Measurements from ENCODE around the gene TOR4A.
A peak's percentile ranks its signal among the peaks of the same experiment; 100 is the strongest.

The TOR4A gene

GRCh38 chr9:137306850-137307254, 29.3 kb downstream of the TOR4A start:
- no peak for DNase-seq (ENCODE audit: low spot score)

DNA sequence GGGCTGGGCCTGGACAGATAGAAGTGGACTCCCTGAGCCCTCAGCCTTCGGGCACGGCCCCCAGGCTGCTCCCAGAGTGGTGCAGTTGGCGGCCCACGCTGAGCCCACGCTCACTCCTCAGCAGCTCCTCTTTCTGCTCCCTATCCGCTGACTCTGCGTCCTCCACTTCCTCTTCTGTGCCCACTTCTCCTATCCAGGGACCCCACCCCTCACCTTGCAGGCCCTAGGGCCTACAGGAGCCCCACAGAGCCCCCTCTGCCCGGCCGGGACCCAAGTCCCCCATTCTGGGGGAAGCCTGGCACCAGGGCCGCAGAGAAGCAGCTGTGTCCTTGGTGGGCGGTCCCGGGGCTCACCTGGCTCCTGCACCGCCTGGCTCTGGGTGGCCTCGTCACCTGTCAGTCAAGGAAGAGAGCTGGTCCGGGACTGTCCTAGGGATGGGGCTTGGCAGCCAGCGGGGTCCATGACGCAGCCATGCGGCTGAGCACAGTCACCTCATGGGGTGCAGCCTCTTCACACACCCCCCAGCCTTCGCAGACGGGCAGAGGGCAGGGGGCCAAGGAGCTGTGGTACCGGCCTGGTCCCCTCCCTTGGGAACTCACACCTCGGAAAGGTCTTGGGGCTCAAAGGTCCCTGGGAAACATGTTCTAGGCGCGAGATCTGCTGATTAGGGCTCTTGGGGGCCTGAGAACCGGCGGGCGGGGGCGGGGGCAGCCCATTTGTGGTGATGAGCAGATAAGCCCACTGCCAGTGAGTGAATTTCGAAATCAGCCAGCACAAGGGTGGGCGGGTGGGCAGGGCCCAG, 29.9 kb downstream of the TOR4A start:
- DNase-seq (ENCODE audit: low spot score) = no peak

DNA sequence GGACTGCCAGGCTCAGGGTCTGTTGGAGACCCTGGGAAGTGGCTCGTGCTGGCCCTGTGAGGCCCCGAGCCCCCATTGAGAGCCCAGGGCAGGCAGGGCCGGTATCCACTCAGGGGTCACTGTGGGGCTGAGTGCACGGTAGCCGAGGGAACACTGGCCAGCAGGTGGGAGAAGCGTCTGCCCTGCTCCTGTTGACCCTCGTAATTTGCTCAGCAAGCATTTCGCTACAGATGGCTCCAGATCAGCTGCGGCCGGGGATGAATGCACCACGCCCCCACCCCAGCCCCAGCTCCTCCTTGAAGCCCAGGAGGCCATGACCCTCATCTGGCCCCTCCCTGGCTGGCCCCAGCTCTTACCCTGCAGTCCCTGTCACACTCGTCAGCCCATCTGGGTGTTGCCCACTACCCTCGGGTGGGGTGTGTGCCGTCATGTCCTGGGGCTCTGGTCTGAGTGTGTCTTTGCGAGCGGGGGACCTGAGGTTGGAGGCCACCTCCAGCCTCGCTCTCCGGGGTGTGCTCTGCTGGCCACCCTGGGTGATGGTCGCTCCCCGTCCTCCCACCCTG, 30.6 kb downstream of the TOR4A start:
- DNase-seq (ENCODE audit: low spot score) = no peak

GRCh38 chr9:137309368-137310188, 32.1 kb downstream of the TOR4A start:
- DNase-seq (ENCODE audit: low spot score) = no peak

DNA sequence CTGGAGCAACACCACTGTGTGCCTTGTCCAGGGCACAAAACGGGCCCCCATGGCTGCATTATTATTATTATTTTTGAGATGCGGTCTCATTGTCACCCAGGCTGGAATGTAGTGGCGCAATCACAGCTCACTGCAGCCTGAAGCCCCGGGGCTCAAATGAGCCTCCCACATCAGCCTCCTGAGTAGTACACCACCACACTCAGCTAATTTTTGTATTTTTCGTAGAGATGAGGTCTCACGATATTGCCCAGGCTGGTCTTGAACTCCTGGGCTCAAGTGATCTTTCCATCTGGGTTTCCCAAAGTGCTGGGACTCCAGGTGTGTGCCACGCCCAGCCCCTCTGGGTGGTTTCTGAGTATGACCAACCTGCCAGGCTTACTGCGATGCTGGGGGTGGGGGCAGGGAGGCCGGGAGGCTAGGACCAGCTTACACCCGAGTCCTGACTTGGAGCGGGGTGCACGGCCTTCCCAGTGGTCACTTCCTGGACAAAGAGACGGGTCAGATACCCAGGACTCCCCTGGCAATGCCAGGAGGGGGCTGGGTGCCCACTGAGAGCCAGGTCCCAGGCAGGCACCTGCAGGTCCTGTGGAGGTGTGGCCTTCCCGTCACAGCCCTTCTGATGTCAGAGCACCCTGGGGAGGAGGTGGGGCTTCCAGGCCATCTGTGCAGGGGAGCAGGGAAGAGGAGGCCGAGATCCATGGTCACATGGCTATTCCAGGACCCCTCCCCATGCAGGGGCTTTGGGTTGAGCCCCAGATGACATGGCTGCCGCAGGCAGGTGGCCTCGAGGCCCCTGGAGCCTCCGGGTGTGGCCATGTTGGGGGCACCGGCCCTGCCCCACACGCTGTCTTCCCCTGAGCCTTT, 32.9 kb downstream of the TOR4A start:
- DNase-seq (ENCODE audit: low spot score) = no peak

GRCh38 chr9:137311171-137311985, 33.9 kb downstream of the TOR4A start:
- DNase-seq (ENCODE audit: low spot score) = no peak

DNA sequence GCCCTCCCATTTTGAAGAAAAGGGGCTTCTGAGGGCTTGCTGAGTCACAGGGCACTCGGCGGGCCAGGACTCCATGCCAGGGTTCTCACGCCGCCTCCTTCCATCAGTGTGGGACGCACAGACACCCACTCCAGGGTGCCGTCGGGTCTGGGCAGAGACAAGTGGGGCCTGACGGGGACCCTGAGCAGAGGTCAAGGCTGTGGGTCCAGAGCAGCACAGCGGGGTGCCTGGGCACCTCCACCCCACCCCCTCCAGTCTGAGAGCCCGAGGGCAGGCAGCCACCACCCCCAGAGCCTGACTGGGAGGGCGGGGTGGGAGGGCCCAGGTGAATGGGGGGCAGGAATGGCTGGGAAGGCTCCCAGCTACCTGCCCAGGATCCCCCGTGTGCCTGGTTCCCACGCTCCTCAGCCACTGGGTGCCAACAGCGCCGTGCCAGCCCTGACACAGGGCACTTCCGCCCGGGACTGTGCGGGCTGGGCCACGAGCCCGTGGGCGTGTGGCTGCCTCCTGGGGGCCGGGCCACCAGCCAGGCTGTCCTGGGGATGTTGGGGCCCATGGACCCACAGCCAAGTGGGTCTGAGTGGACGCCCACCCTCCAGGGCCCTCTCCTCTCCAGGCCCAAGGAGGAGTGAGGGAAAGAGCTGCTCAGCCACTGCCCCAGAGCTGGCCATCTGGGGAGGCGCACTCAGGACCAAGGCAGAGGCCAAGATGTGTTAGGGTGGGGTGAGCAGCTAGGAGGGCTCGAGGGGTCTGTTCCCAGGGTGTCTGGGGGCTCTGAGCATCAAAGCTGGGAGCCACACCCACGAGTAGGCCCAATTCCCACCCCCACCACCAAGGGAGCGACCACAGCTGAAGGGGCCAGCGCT, 34.7 kb downstream of the TOR4A start:
- DNase-seq (ENCODE audit: low spot score) = no peak

GRCh38 chr9:137312852-137313325, 35.4 kb downstream of the TOR4A start:
- DNase-seq (ENCODE audit: low spot score) = no peak

- no peak for DNase-seq (ENCODE audit: low spot score)
Observed at GRCh38 chr9:137313326-137313936, 35.9 kb downstream of the TOR4A start.

GRCh38 chr9:137313956-137314560, 36.5 kb downstream of the TOR4A start:
- no peak for DNase-seq (ENCODE audit: low spot score)

DNA sequence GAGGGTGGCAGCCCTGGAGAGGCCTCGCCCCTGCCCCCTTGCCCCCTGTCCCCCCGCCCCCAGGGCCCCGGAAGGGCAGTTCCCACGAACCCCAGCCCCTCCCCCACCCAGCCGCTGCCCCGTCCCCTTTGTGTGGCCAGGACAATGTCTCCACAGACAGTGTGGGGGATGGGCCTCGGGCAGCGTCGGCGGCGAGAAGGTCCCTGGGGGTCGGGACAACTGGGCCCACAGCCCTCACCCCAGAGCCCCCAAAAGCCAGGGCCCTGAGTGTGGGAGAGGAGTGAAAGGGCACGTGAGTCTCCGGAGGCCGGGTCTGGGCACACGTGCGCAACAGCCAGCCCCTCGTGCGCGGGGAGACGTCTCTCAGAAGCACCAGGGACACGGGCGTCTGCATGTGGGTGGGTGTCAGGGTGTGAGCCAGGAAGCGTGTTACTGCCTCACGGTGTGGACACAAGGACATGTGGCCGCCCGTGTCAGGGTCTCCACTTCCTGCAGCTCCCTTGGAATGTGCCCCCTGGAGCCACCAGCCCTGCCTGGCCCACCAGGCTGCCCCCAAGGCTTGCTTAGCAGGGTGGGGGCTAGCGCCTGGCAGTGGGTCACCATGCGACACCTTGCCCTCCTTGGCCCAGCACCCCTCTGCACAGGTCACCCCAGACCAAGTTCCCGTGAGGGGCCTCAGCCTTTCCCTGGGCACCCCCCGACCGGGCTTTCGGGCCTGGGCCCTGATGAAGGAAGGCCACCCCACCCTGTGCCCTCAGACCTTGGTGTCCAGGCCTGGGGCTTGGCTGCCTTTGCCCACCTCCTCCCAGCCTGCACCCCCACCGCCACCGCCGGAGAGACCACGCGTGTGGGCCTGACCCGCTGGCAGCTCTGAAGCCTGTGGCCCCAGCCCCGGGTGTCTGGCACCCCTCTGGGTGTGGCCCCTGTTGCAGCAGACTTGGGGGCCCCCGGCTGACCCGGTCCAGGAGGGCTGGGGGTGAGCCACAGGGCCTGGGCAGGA, 37.3 kb downstream of the TOR4A start:
- DNase-seq (ENCODE audit: low spot score) = peak; percentile 2

GRCh38 chr9:137315581-137316011, 38.1 kb downstream of the TOR4A start:
- DNase-seq (ENCODE audit: low spot score) = no peak

DNA sequence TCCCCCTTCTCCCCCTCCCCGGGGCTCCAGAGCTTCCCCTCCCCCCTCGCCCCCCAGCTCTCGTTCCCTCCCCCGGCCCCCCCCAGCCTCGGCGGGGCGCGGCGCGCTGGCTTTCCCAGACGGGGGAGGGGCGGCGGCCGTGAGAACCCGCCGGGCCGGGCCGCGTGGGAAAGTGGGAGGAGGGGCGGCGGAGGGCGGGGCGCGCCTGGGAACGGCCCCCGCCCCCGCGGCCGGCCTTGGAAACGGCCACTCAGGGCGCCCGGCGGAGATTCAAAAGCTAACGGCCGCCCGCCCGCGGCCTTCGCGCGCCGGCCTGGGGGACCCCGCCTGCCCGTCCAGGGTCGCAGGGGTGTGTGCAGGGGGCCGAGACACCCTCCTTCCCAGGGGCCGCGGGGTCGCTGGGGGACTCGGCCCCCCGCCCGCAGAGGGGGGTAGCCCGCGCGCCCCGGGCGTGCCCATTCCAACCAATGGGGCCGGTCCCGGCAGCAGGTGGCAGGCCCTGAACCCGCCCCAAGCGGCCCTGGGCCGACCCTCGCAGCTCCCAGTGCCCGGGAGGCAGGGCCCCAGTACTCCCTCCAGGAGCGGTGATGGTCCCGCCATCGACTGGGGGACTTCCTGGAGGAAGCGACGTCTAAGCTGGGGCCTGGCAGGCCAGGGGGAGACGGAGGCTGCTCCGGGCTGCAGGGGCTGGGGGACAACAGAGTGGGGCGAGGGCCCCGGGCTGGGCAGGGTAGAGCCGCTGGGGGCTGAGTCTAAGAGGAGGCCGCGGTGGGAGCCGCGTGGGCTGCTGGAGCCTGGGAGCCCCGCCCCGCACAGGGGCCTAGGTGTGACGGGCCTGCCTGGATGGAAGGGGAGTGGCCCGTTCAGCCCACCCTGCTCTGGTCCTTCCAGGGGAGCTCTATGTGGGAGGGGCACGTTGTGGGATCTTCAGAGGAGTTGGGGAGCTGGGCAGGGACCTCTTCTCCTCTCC, 38.8 kb downstream of the TOR4A start:
- peak; percentile 57 for DNase-seq (ENCODE audit: low spot score)

GRCh38 chr9:137317021-137317717, 39.6 kb downstream of the TOR4A start:
- no peak for DNase-seq (ENCODE audit: low spot score)

DNA sequence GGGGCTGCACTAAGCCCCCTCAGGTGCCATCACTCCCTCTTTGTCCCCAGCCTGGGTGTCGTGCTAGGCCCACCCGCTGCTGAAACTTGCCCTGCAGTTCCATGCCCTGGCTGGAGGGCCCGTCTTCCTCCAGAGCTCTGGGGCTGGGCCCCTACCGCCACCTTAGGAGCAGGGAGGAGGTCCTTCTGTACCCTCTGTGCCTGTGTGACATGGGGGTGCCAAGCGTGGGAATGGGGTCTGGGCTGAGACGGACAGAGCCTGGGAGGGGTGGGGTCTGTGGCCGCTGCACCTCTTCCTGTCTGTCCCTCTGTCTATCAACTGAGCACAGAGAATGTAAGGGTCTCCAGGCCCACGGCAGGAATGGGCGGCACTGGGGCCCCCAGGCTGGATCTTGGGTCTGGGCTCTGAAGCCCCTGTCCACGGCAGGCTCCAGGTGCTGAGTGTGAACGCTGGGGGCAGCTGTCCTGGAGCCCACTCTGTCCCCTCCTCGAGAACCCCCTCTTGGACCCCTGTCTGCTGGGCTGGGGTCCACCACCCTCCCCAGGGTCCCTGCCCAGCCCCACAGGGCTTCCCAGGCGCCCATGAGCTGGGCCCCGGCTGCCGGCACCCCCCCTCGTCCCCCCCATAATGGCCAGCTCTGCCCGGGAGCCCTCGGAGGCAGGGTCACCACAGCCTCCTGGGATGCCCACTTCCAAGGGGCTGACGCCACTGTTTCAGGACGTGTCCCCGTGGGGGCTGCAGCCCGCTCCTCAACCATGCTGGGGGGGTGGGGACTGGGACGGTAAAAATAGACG, 40.4 kb downstream of the TOR4A start:
- DNase-seq (ENCODE audit: low spot score) = no peak
